OCI-LY3 (cell line): Measurements from ENCODE around the gene RUNX2.

ENCODE experiments used
- H2AFZ ChIP-seq: fragments of 200-600, 300-600 bp; shearing (Covaris generic); 2 replicates; pipeline ENCODE4 v1.6.0; 2014; ENCODE audit warnings: antibody characterized with exemption, low read depth, low read length
- H3K27ac ChIP-seq: fragments of 200-600, 300-600 bp; sonication (generic); 2 replicates; pipeline ENCODE4 v1.5.1; 2014; ENCODE audit warnings: mild to moderate bottlenecking, low read length, moderate library complexity, mixed read lengths
- H3K27me3 ChIP-seq: fragments of 200-600, 300-600 bp; sonication (generic); 2 replicates; pipeline ENCODE4 v1.6.1; 2014; ENCODE audit warnings: low read depth, low read length, mixed read lengths
- H3K36me3 ChIP-seq: fragments of 200-600, 300-600 bp; sonication (generic); replicated peaks from 2 replicates; pipeline ENCODE3; 2014; ENCODE audit warnings: low read depth, low read length, mixed read lengths
- H3K4me1 ChIP-seq: fragments of 300-600, 200-600 bp; sonication (generic); 2 replicates; pipeline ENCODE4 v1.6.1; 2014; ENCODE audit warnings: low read length, mixed read lengths
- H3K4me2 ChIP-seq: fragments of 200-600, 300-600 bp; sonication (generic); 2 replicates; pipeline ENCODE4 v1.6.1; 2014; ENCODE audit warnings: low read length, mixed read lengths
- H3K4me3 ChIP-seq: fragments of 300-600, 200-600 bp; sonication (generic); 2 replicates; pipeline ENCODE4 v1.5.1; 2014; ENCODE audit warnings: antibody characterized with exemption, mild to moderate bottlenecking, low read length, moderate library complexity
- H3K79me2 ChIP-seq: fragments of 300-600, 200-600 bp; shearing (Covaris generic); 2 replicates; pipeline ENCODE4 v1.6.1; 2014; ENCODE audit warnings: mild to moderate bottlenecking, low read length, mixed read lengths
- H3K9ac ChIP-seq: fragments of 300-600, 200-600 bp; shearing (Covaris generic); 2 replicates; pipeline ENCODE4 v1.6.0; 2014; ENCODE audit warnings: mild to moderate bottlenecking, low read length, moderate library complexity
- H3K9me3 ChIP-seq: fragments of 200-600, 300-600 bp; shearing (Covaris generic); 2 replicates; pipeline ENCODE4 v1.6.1; 2014; ENCODE audit warnings: low read length, mixed read lengths; ENCODE audit not compliant: insufficient read depth
- H4K20me1 ChIP-seq: fragments of 200-600, 300-600 bp; sonication (generic); 2 replicates; pipeline ENCODE4 v1.6.1; 2016; ENCODE audit warnings: low read length, mixed read lengths; ENCODE audit not compliant: insufficient read depth
- EZH2phosphoT487 ChIP-seq: fragments of 200-600 bp; shearing (Covaris generic); IDR thresholded peaks from 2 replicates; pipeline ENCODE4 v1.6.1; 2018; ENCODE audit warnings: antibody characterized with exemption, mixed run types, low read depth
- TF ChIP-seq, protein P1 (sequence below): fragments of 200-600, 300-600 bp; sonication (generic); IDR thresholded peaks from 2 replicates; pipeline ENCODE4 v1.5.1; 2014; ENCODE audit warnings: antibody characterized with exemption, low read length, low read depth

Gene RUNX2

DNA sequence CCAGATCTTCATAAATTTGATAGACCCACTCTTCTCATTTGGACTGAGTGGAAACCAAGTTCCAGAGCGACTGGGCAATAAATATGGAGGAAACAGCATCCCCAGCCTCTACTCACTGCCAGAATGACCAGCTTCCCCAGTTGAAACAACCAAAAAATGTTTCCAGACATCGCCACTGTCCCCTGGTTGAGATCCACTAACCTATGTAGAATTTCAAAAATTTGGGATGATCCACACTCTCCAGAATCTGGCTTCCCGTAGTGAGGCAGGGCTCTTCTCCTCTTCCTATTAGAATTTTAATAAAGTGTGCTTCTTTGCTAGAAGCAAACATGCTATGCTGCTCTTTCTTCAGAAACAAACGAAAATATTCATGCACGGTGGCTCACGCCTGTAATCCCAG, 336.6 kb downstream of the RUNX2 start:
- Histone ChIP-seq H3K4me3 (no peak overlapping the region), H4K20me1 (no peaks in the 10 kb centered on the region), H3K4me1 (no peaks in the 10 kb centered on the region), H2AFZ (no peak overlapping the region), H3K27me3 (peaks cover 64% of the 10 kb centered on the region), H3K9me3 (no peaks in the 10 kb centered on the region), H3K9ac (no peak overlapping the region), H3K4me2 (no peak overlapping the region), H3K27ac (no peak overlapping the region), H3K36me3 (no peaks in the 10 kb centered on the region), H3K79me2 (no peaks in the 10 kb centered on the region)
- TF ChIP-seq, protein P1, sequence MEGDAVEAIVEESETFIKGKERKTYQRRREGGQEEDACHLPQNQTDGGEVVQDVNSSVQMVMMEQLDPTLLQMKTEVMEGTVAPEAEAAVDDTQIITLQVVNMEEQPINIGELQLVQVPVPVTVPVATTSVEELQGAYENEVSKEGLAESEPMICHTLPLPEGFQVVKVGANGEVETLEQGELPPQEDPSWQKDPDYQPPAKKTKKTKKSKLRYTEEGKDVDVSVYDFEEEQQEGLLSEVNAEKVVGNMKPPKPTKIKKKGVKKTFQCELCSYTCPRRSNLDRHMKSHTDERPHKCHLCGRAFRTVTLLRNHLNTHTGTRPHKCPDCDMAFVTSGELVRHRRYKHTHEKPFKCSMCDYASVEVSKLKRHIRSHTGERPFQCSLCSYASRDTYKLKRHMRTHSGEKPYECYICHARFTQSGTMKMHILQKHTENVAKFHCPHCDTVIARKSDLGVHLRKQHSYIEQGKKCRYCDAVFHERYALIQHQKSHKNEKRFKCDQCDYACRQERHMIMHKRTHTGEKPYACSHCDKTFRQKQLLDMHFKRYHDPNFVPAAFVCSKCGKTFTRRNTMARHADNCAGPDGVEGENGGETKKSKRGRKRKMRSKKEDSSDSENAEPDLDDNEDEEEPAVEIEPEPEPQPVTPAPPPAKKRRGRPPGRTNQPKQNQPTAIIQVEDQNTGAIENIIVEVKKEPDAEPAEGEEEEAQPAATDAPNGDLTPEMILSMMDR: no peak
- TF ChIP-seq EZH2phosphoT487: no peak

DNA sequence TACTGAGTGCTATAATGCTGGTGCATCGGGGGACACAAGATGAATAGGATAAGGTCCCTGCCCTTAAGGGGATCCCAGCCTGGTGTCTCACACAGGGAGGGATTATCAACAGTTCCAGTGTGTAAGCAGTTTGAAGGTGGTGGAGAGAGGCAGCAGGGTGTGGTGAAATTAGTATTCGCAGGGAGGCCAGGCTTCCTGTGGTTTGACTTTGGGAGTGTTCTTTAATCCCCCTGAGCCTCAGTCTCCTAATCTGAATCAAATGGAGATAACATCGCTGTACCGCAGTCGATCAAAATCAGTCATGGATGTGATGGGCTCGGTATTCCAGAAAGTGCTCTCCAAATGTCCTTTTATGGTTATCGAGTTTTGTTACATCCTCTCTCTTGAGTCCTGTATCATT, 337.7 kb downstream of the RUNX2 start:
- no peak for TF ChIP-seq EZH2phosphoT487
- TF ChIP-seq, protein P1: no peak
- peaks cover 55% of the 10 kb centered on the region for H3K27me3 ChIP-seq

DNA sequence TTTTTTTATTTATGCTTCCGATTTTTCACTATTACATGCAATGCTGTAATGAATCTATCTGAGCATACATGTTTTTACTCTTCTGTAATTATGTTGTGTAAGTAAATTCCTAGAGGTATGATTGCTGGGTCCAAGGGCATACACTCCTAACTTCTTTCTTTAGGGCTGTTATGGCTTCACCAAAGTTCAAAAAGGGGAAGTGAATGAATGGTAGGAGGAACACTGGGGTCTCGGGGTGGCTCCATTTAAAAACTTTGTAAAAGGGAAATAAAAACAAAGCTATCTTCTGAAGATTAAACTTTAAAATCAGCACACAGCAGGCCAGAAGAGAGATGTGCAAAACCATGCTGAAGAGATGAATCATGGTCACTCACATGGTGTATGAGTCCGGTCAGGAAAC, 338.7 kb downstream of the RUNX2 start:
- H3K27ac ChIP-seq: no peak overlapping the region
- H4K20me1 ChIP-seq: no peaks in the 10 kb centered on the region
- no peaks in the 10 kb centered on the region for H3K4me1 ChIP-seq
- no peaks in the 10 kb centered on the region for H3K36me3 ChIP-seq
- H3K4me3 ChIP-seq: no peak overlapping the region
- H3K27me3 ChIP-seq: peaks cover 46% of the 10 kb centered on the region
- no peaks in the 10 kb centered on the region for H3K9me3 ChIP-seq
- TF ChIP-seq, protein P1: no peak
- TF ChIP-seq EZH2phosphoT487: no peak
- H3K79me2 ChIP-seq: no peaks in the 10 kb centered on the region
- no peak overlapping the region for H3K9ac ChIP-seq
- no peak overlapping the region for H3K4me2 ChIP-seq
- H2AFZ ChIP-seq: no peak overlapping the region

More for the DNA sequence above, 337.7 kb downstream of the RUNX2 start:
- no peak overlapping the region for H3K4me3 ChIP-seq
- no peak overlapping the region for H3K9ac ChIP-seq
- H2AFZ ChIP-seq: no peak overlapping the region
- H4K20me1 ChIP-seq: no peaks in the 10 kb centered on the region
- no peaks in the 10 kb centered on the region for H3K79me2 ChIP-seq
- no peaks in the 10 kb centered on the region for H3K9me3 ChIP-seq
- H3K36me3 ChIP-seq: no peaks in the 10 kb centered on the region
- H3K4me1 ChIP-seq: no peaks in the 10 kb centered on the region
- H3K27ac ChIP-seq: no peak overlapping the region
- H3K4me2 ChIP-seq: no peak overlapping the region

DNA sequence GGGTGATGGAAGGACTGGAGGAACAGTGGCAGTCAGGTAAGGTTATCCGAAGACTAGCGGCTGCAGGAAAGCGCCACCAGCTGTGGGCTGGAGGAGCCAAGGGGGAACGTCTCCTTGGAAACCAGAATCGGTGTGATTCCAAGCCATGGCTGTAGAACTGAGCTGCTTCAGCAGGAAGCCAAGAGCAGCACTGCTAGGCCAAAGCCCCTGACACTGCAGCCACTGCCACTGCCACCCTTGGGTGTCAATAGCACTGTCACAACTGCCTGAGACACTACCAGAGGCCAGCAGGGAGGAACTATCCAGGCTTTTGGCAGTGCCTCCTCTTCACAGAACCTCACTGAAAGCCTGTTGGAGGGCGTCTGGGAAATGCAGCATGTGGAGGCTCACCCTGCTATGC, 339.2 kb downstream of the RUNX2 start:
- Histone ChIP-seq H3K4me1 (no peaks in the 10 kb centered on the region), H3K4me3 (no peak overlapping the region), H3K9ac (no peak overlapping the region), H3K36me3 (no peaks in the 10 kb centered on the region), H3K9me3 (no peaks in the 10 kb centered on the region), H2AFZ (no peak overlapping the region), H3K27ac (no peak overlapping the region), H3K27me3 (peaks cover 41% of the 10 kb centered on the region), H4K20me1 (no peaks in the 10 kb centered on the region), H3K4me2 (no peak overlapping the region), H3K79me2 (no peaks in the 10 kb centered on the region)
- TF ChIP-seq EZH2phosphoT487: no peak
- TF ChIP-seq, protein P1: no peak
